HG03432 (cell line): Measurements from ENCODE around the gene COL1A2.

Experiments
- ATAC-seq: cut with Tn5 transposase; IDR thresholded peaks from one replicate; pipeline ENCODE4 v1.9.1; 2021; ENCODE audit warnings: mild to moderate bottlenecking, moderate library complexity; ENCODE audit not compliant: unreplicated experiment

COL1A2 gene

DNA sequence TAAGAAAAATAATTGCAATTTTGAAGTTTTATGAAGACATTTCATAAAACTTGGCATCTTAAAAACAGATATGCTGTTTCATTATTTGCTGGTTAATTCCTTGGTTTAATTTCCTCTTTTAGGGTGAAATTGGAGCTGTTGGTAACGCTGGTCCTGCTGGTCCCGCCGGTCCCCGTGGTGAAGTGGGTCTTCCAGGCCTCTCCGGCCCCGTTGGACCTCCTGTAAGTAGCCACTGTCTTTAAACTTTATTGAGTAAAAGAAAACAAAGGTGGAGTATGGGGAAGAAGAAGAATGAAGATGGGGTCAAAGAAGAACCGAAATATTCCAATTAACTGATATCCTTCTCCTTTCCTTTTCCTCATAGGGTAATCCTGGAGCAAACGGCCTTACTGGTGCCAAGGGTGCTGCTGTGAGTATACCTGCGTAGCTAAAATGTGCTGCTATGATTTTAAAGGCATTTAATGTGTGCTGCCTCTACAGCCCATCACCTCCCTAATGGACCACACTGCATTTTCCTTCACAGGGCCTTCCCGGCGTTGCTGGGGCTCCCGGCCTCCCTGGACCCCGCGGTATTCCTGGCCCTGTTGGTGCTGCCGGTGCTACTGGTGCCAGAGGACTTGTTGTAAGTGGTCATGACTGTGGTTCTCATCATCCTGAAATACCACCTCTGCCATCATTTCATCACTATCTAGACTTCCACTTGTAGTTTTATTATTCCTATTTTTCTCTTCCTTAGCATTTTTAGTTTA is 14.7 kb downstream of the COL1A2 start:
- no peak for ATAC-seq

- ATAC-seq: no peak
Measured at GRCh38 chr7:94410413-94411187, 15.9 kb downstream of the COL1A2 start.

DNA sequence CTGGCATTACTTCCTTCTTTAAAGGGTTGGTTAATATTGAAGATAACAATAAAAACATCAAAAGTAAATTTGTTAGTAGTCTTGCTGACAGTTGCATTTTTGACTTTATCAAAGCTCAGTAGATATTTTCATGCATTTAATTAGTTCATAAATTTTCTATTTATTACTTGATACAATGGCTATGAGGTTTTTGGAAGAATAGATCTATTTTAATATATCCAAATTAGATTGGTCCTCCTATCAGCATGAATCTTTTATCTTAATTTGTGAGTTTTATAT is 16.4 kb downstream of the COL1A2 start:
- no peak for ATAC-seq

DNA sequence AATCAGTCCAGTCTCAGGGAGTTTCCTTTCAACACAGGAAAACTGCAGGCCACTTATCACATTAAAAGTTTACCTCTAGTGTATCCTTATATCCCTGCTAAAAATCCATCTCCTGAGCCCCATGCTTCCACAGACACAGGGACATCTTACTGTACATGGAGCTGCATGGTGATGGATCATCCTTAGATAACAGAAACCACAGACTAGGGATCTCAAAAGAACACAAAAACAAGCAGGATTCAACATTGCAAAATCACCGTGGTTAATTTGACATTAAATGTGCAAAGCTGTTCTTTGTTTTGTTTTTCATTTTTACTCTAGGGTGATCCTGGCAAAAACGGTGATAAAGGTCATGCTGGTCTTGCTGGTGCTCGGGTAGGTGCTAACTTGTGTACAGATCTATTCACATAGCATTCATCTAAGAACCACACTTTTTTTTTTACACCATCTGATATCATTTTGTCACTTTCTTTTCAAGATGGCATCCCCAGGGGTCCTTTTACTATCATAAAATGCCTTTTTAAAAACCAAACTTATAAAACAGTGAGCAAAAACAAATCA is 18.1 kb downstream of the COL1A2 start:
- no peak for ATAC-seq

DNA sequence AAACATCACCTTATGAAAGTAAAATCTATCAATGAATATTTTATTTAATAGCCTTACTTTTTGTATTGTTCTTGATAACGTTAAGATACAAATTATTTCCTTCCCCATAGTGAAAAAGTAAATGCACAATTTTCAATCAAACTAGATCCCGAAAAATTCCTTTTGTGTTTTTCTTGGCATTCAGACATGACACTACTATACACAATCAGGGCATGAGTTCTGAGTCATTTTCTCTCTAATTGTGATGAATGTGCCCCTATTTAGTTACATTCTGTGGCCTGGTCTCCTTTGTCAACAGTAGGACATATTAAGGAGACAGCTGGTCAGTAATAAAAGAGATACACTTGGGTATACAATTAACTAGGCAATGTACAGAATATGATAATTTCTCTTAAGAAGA is 19.8 kb downstream of the COL1A2 start:
- ATAC-seq: no peak

GRCh38 chr7:94414980-94415379 is 20.3 kb downstream of the COL1A2 start:
- ATAC-seq: no peak

DNA sequence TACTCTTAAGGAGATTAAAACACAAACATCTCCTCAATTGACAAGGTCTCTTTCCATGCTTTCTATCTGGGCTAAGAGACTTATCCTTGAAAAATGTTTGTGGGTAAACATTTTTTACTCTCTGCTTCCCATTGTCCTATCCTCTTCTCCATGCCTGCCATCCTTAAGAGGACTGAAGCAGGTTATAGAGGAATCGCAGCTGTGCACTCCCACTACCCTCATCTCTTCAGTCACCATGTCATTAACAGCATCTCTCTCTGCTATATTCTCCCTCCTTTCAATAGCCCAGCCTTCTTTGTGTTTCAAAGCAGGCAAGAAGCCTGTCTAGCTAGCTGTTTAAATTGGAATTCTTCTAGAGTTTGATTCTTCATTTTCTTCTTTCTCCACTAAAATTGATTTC is 22.6 kb downstream of the COL1A2 start:
- no peak for ATAC-seq

GRCh38 chr7:94417901-94418300 is 23.2 kb downstream of the COL1A2 start:
- ATAC-seq: no peak

DNA sequence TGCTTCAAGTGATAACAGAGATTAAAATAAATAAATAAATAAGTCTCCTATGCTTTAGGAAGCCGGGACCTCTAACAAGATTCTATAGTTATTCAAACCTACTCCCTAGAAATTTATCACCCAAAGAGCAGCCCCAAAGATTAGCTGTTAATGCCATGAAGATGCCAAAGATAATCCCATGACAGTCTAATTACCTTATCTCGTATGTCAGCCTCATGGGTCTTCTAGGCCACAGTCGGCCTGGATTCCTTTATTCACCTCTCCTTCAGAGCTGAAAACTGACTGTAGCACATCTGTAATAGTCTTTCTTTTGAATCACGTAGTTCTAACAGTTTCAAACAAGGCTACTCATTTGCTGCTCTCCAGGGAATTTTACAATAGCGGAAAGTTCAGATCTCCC is 24.2 kb downstream of the COL1A2 start:
- no peak for ATAC-seq

DNA sequence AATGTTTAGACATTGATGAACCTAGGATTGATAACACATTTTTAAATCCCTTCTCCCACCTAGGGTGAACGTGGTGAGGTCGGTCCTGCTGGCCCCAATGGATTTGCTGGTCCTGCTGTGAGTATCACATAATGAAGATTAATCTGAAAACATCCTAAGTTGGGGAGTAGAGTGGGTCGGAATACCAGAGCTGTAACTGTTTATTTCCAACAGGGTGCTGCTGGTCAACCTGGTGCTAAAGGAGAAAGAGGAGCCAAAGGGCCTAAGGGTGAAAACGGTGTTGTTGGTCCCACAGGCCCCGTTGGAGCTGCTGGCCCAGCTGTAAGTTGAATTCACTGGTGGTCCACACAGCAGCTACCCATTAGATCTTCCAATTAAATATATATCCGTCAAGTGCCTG is 25.6 kb downstream of the COL1A2 start:
- no peak for ATAC-seq

DNA sequence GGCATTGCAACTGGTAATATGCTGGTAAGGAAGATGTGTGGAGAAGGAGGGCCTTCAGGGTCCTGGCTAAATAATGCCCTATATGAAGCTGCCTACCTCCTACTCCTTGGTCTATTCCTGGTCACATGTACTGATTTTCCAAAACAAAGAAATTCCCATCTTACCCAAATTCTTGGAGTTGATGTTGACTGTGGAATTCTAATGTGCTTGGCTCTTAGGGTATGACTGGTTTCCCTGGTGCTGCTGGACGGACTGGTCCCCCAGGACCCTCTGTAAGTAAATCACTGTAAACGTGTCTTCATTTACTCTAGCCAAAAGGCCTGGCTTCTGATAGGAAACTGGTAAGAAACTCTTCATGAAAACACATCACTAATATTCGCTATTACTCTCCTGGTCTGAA is 27.0 kb downstream of the COL1A2 start:
- ATAC-seq: no peak

- ATAC-seq: no peak
Measured at GRCh38 chr7:94422136-94422535, 27.4 kb downstream of the COL1A2 start.

DNA sequence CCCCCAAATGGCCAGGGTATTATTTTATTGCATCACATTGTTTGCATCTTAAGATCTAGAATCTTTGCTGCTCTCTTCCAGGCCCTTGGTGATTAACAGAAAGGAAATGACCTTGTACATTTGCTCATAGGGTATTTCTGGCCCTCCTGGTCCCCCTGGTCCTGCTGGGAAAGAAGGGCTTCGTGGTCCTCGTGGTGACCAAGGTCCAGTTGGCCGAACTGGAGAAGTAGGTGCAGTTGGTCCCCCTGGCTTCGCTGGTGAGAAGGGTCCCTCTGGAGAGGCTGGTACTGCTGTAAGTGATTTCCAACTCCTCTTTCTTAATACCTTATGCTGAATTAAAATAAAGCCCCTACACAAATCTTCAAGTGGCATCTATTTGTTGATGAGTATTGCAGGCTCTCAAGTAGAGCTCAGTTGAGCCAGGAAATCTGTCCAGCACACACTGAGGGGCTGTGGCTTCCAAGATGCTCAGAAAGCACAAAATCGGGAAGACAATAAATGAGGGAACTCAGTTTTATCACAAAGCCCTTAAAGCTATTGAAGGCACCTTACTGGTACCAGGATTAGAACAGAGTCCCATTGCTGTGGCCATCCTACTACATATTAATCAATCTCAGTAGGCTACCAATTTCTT is 28.2 kb downstream of the COL1A2 start:
- ATAC-seq: no peak

- no peak for ATAC-seq
Measured at GRCh38 chr7:94423863-94424735, 29.4 kb downstream of the COL1A2 start.

DNA sequence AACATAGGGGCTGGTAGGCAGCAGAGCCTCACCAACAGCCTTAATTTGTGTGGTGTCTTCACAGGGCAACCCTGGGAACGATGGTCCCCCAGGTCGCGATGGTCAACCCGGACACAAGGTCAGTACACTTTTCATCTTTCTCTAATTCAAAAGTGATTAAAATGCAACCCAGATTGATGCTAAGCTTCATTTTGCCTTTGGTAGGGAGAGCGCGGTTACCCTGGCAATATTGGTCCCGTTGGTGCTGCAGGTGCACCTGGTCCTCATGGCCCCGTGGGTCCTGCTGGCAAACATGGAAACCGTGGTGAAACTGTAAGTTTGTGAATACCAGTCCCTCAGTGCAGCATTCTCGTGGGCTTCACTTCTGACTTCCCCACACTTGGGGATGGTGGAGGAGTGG is 30.9 kb downstream of the COL1A2 start:
- ATAC-seq: no peak

GRCh38 chr7:94426980-94427875 is 32.5 kb downstream of the COL1A2 start:
- no peak for ATAC-seq

- ATAC-seq: no peak
Measured at GRCh38 chr7:94429153-94429552, 34.5 kb downstream of the COL1A2 start.

GRCh38 chr7:94431176-94431575 is 36.5 kb downstream of the COL1A2 start:
- ATAC-seq: no peak

DNA sequence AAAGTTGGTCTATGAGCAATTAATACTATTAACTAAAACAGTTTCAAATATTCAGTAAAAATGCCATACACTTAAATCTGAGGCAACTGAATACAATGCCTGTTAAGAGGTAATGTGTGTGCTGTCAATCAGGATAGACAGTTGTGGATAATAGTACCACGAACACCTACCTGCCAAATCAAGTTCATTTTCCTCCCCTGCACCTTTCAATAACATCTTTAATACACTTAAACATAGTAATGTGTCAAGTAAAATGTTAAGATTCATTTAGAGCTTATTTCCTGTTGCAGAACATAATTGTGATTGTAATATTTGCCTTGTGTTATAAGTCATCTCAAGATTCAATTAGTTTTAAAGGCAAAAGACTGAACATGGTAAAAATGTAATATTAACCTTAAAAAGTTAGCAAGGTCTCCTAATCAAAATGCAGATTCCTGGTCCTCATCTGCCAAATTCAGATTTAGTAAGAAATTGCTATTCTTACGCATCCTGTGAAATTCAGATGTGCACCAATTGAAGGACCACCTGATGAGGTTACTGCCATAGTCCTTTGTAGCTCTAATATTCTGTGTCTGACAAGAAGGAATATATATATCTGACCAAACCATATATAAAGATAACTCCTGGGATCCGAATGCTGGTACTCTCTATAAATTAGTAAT is 37.1 kb downstream of the COL1A2 start:
- no peak for ATAC-seq
